Stimulated activated memory B cell treated with anti-CD40 and anti-IgM and Interleukin-4, amounts not matched to agents 10 μg/mL and 1 μg/mL and 100 μg/mL, for 72 hours (primary cell): ENCODE measurements around the gene DAO.

Experiments used
- ATAC-seq: fragments of 150-1000 bp; cut with Tn5 transposase; 2 replicates; pipeline ENCODE4 v1.10.0; 2021
- H3K27ac Mint-ChIP-seq: one replicate; pipeline ENCODE4 v1.8.0; 2022; ENCODE audit warnings: mild to moderate bottlenecking, mixed read lengths
- H3K27me3 Mint-ChIP-seq: one replicate; pipeline ENCODE4 v1.8.0; 2022; ENCODE audit warnings: mixed read lengths
- H3K36me3 Mint-ChIP-seq: one replicate; pipeline ENCODE4 v1.8.0; 2022; ENCODE audit warnings: mixed read lengths
- H3K4me1 Mint-ChIP-seq: one replicate; pipeline ENCODE4 v1.8.0; 2022; ENCODE audit warnings: mixed read lengths
- H3K4me3 Mint-ChIP-seq: one replicate; pipeline ENCODE4 v1.8.0; 2022; ENCODE audit warnings: mild to moderate bottlenecking, moderate library complexity, mixed read lengths
- H3K9me3 Mint-ChIP-seq: one replicate; pipeline ENCODE4 v1.8.0; 2022; ENCODE audit warnings: mixed read lengths

DAO gene

DNA sequence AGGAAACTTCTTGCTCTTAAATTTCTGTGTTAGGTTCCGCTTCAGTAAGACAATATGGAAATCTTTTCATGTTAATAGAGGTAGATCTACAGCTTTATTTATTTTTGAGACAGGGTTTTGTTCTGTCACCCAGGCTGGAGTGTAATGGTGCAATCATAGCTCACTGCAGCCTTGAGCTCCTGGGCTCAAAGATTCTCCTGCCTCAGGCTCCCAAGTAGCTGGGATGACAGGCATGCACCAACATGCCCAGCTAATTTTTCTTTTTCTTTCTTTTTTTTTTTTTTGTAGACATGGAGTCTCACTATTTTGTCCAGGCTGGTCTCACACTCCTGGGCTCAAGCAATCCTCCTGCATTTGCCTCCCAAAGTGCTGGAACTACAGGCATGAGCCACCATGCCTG is 70.1 kb downstream of the DAO start:
- H3K36me3 Mint-ChIP-seq, result peaks cover 6% of the 10 kb centered on the region
- H3K4me1 Mint-ChIP-seq, result peaks cover 9% of the 10 kb centered on the region
- H3K27me3 Mint-ChIP-seq, result peaks cover 10% of the 10 kb centered on the region
- no peak overlapping the region for H3K27ac Mint-ChIP-seq
- H3K4me3 Mint-ChIP-seq, result no peak overlapping the region
- H3K9me3 Mint-ChIP-seq, result peaks cover 8% of the 10 kb centered on the region
- ATAC-seq, result no peak
